ENCODE measurements around the gene LETM1. TPM values are rescaled to one million over a fixed set of nuclear protein-coding genes. Genes with fewer than 3 reads are reported as not detected.

Gene LETM1
- total and polyA plus RNA-seq, 2 of the 8 experiments (the other 6 are each of a cell fraction or from before 2014, with no cell fraction given) = 19.8 to 50.1 TPM

- no peak overlapping the region for H3K9ac ChIP-seq (replicated peaks in 1 of 4; ENCODE audit: extremely low read depth in 1 of 4, low read depth in 3 of 4, low read length in 3 of 4)
- H3K56ac ChIP-seq (replicated peaks; ENCODE audit: insufficient read length, low read depth, low read length) = no peak overlapping the region
- H3K36me3 ChIP-seq (ENCODE audit: control insufficient read depth in 2 of 4, insufficient read depth in 4 of 4, low read length in 3 of 4) = peaks cover 0 to 20% (median 7%) of the 10 kb centered on the region in 4 experiments; a peak in 5 of 8 replicates
- no peak overlapping the region for H3K4ac ChIP-seq (replicated peaks; ENCODE audit: insufficient read length, low read depth, low read length)
- H3K14ac ChIP-seq (ENCODE audit: insufficient read length) = no peak overlapping the region
- H4K8ac ChIP-seq (ENCODE audit: extremely low read depth, insufficient read depth, low read length) = no peak overlapping the region
- H4K5ac ChIP-seq (ENCODE audit: insufficient read length, low read depth, low read length) = no peak overlapping the region
- no peak overlapping the region for H2BK12ac ChIP-seq (ENCODE audit: low read depth, low read length)
- H3K27ac ChIP-seq (ENCODE audit: low read depth, low read length) = no peak overlapping the region
- H3K23ac ChIP-seq (ENCODE audit: insufficient read length) = no peak overlapping the region
- H3K4me2 ChIP-seq (ENCODE audit: insufficient read depth in 1 of 2, low read depth in 2 of 2, low read length in 2 of 2) = no peak overlapping the region
- no peaks in the 10 kb centered on the region for H3K79me2 ChIP-seq (ENCODE audit: control insufficient read depth in 1 of 2, insufficient read depth in 2 of 2, low read length in 2 of 2)
- H2AFZ ChIP-seq (ENCODE audit: low read length) = no peak overlapping the region
- no peaks in the 10 kb centered on the region for H3K27me3 ChIP-seq (replicated peaks in 1 of 4; ENCODE audit: control insufficient read depth in 3 of 4, extremely low read depth in 1 of 4, insufficient read depth in 3 of 4, low read length in 3 of 4)
- TF ChIP-seq CEBPB (IDR thresholded peaks at IDR 0.05; ENCODE audit: low read depth, low read length) = no peak
- no peak for TF ChIP-seq SP4 (IDR thresholded peaks at IDR 0.05; ENCODE audit: low read length)
- no peak for TF ChIP-seq SAP30 (IDR thresholded peaks at IDR 0.05; ENCODE audit: insufficient read depth, insufficient replicate concordance, low read length)
- no peak for TF ChIP-seq SIX5 (IDR thresholded peaks at IDR 0.05; ENCODE audit: low read depth, low read length)
- TF ChIP-seq EZH2 (IDR thresholded peaks at IDR 0.05; ENCODE audit: low read depth, low read length, severe bottlenecking) = no peak
- TF ChIP-seq HDAC6 (IDR thresholded peaks at IDR 0.05; ENCODE audit: low read depth, low read length) = no peak
- no peak for TF ChIP-seq GABPA (IDR thresholded peaks at IDR 0.05; ENCODE audit: borderline replicate concordance, insufficient read depth, low read length)
- TF ChIP-seq BCL11A (IDR thresholded peaks at IDR 0.05; ENCODE audit: low read depth in 2 of 2, low read length in 2 of 2) = no peak
- TF ChIP-seq KDM4A (IDR thresholded peaks at IDR 0.05; ENCODE audit: low read depth, low read length, severe bottlenecking) = no peak
- no peak for TF ChIP-seq YY1 (IDR thresholded peaks at IDR 0.05; ENCODE audit: low read depth, low read length)
- no peak overlapping the region for H2BK15ac ChIP-seq (ENCODE audit: low read length)
- H3K18ac ChIP-seq (ENCODE audit: extremely low read depth, low read length) = no peak overlapping the region
- peaks cover 0 to 7% of the 10 kb centered on the region in 2 experiments for H4K20me1 ChIP-seq (replicated peaks in 1 of 2; ENCODE audit: control insufficient read depth in 1 of 2, insufficient read depth in 2 of 2, low read length in 2 of 2)
- no peak overlapping the region for H2AK5ac ChIP-seq (ENCODE audit: low read depth, low read length)
- H2BK20ac ChIP-seq (ENCODE audit: low read length) = no peak overlapping the region
- no peak overlapping the region; the same call in 1 of the 2 replicates for H2BK5ac ChIP-seq (ENCODE audit: low read depth, low read length)
- CTCF ChIA-PET (ENCODE audit: partially characterized antibody) = interaction anchor here (0.6 to 4.1 kb wide), 11 partner anchors 12 to 313 kb away, joined by 3 to 16 read pairs (median 4); no protein-coding TSS in a partner anchor
- H3K79me1 ChIP-seq (ENCODE audit: low read depth, low read length) = no peaks in the 10 kb centered on the region
- no peak overlapping the region for H3K4me3 ChIP-seq (ENCODE audit: extremely low read depth in 1 of 4, insufficient read depth in 2 of 4, low read depth in 3 of 4, low read length in 4 of 4)
- no peak overlapping the region for H4K91ac ChIP-seq (replicated peaks; ENCODE audit: insufficient read length, low read length)
- H3K23me2 ChIP-seq (ENCODE audit: low read depth, low read length) = no peaks in the 10 kb centered on the region
- POLR2A ChIA-PET (ENCODE audit: partially characterized antibody) = interaction anchor here (1.1 kb wide), 1 partner anchor 35 kb away, joined by 3 read pairs; no protein-coding TSS in a partner anchor
- no peak for FAIRE-seq
- DNase-seq (ENCODE audit: low read depth in 1 of 2, low spot score in 2 of 2) = no peak
- no peak overlapping the region for H2BK120ac ChIP-seq (replicated peaks; ENCODE audit: low read depth, low read length)
- H3K4me1 ChIP-seq (replicated peaks in 1 of 4; ENCODE audit: control insufficient read depth in 3 of 4, insufficient read depth in 4 of 4, low read length in 3 of 4) = peaks cover 0 to 4% (median 1%) of the 10 kb centered on the region in 4 experiments; a peak in 4 of 7 replicates
- WGBS, 2 experiments (ENCODE audit: extremely low coverage in 1 of 2, insufficient coverage in 1 of 2, insufficient read length in 1 of 2, insufficient replicate concordance in 2 of 2, low coverage in 1 of 2, low lambda C conversion rate in 2 of 2, missing lambda C conversion rate in 1 of 2) = 94% methylated on average over 3 of the region's 3 CpGs; no CpG with 5 or more reads in 1 of the 2 experiments
- no peaks in the 10 kb centered on the region; a peak in 2 of 4 replicates for H3K9me3 ChIP-seq (ENCODE audit: insufficient read depth in 2 of 2, low read depth in 1 of 2, low read length in 1 of 2)
Measured at GRCh38 chr4:1830234-1830633, 25.7 kb downstream of the LETM1 start.
